DMS79 treated with DMSO at 0.1 percent for 48 hours (cell line): Measurements from ENCODE around the gene HRAS.
A peak's percentile ranks its signal among the peaks of the same experiment; 100 is the strongest.

Experiments used
- DNase-seq: peaks from one replicate; lab custom pipeline; 2025; lab: John Stamatoyannopoulos, UW

Gene HRAS

DNA sequence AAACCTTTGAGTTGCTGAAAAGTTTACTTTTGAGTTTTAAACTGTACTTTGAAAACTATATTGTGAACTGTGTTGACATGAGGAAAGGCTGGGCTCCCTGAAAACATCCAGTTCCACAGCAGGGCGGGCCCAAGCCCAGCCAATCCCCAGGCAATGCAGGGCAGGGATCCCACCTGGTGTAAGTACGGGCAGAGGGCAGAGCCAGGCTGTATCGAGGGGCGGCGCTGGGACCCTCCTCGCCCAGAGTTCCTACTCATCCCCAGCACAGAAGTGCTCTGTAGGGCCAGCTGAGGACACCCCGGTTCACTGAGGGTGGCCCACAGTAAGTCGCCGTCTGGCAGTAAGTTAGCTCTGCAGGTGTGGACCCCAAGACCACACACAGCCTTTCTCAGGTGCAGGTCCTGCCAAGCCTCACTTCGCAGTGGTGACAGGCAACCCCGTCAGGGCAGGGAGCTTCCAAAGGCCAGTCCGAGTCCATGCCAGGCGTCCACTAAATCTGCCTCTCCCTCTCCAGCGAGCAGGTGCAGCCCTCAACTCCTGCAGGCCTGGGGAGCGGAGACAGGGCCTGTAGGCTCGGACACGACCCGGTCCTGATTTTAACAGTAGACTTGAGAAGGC, 31.7 kb upstream of the HRAS start:
- no peak for DNase-seq

GRCh38 chr11:565921-566509, 30.6 kb upstream of the HRAS start:
- DNase-seq = no peak

DNA sequence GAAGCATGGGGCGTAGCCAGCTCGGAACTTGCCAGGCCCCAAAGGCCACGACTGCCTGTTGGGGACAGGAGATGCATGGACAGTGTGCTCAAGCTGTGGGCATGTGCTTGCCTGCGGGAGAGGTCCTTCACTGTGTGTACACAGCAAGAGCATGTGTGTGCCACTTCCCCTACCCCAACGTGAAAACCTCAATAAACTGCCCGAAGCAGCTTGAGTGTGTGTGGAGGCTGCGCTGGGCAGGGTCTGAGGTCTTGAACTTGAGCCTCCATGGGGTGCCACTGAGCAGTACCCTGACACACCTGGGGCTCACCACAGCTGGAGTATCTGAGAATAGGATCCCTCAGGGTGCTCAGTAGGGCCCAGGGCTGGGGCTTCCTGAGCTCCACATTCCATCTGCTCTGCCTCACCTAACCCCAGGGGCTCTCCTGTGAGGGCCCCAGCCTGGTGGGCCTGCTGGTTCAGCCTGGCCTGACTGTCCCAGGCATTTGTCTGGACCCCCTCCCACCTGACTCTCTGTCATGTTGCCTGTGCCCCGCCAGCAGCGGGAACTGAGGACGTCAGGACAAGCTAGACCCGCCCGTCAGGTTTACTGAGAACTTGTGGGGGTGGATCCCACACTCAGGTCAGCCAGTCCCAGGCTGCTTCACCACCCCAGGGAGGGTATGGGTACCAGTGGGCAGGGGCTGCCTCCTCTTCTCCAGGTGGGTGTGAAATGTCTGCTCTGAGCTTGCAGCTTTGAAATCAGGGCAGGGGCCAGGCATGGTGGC, 28.6 kb upstream of the HRAS start:
- DNase-seq = no peak

- DNase-seq = no peak
Observed at GRCh38 chr11:563066-563811, 27.9 kb upstream of the HRAS start.

GRCh38 chr11:562046-562645, 26.8 kb upstream of the HRAS start:
- no peak for DNase-seq

GRCh38 chr11:561148-562003, 26.0 kb upstream of the HRAS start:
- DNase-seq = no peak

DNA sequence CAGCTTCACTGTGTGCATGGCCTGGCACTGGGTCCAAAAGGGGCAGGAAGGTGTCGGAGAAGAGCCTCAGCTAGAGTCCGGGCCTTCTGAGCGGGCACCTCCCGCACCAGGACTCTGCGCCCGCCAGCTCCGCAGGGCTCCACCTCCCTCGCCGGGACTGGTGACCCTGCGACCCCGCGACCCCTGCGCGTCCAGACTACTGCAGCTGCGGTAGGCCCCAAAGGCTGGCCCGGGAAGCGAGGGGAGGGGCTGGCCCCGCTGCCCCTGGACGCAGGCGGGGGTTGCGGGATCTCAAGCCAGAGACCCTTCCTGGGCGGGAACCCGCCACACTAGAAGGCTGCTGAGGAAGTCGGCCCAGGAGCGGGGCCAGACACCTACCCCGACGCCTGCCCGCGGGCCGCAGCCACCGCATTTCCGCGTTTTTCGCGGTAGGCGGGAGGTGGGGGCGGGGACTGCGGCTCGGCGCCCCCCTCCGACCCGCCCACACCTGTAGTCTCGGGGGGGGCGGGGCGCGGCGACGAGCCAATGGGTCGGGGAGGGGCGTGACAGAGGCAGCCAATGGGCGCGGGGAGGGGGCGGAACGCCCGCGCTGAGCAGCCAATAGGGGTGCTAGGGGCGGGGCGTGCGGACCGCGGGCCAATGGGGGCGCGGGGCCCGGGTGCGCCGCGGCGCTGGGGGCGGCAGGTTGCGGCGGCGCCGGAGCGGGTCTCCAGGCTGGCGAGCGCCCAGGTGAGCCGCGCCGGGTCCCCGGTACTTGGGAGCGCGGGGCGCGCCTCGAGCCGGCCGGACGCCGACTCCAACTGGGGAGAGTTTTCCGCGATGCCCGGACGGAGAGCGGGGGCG, 25.1 kb upstream of the HRAS start, which contains the start of the genes LMNTD2 and RASSF7:
LMNTD2 (minus strand) TSS at position 434 of the 843 bp plus-strand sequence; CDS start at position 412, 22 bp downstream.
RASSF7 (plus strand) TSS at position 666 of the 843 bp plus-strand sequence. CDS start 799 bp downstream, outside the sequence.
- DNase-seq = peak; percentile 49

- DNase-seq = no peak
Observed at GRCh38 chr11:559712-560304, 24.4 kb upstream of the HRAS start.

GRCh38 chr11:559020-559620, 23.7 kb upstream of the HRAS start:
- no peak for DNase-seq

DNA sequence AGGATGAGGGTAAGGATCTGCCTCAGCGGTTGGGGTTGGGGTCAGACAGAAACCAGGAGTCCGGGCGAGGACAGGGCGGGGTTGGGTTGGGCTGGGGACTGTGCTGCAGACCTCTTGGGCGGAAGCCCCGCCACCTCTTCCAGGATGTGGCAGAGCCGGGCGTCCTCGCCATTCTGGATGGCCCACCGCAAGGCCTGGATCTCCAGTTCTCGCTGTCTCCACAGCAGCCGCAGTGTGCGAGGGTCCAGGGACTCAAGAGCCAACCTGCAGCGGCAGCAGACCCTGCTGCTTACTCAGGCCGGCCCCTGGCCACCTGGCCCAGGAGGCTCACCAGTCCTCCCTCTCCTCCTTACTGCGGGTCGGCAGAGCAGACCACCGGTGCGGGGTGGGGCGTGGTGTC, 23.1 kb upstream of the HRAS start:
- DNase-seq = no peak

DNA sequence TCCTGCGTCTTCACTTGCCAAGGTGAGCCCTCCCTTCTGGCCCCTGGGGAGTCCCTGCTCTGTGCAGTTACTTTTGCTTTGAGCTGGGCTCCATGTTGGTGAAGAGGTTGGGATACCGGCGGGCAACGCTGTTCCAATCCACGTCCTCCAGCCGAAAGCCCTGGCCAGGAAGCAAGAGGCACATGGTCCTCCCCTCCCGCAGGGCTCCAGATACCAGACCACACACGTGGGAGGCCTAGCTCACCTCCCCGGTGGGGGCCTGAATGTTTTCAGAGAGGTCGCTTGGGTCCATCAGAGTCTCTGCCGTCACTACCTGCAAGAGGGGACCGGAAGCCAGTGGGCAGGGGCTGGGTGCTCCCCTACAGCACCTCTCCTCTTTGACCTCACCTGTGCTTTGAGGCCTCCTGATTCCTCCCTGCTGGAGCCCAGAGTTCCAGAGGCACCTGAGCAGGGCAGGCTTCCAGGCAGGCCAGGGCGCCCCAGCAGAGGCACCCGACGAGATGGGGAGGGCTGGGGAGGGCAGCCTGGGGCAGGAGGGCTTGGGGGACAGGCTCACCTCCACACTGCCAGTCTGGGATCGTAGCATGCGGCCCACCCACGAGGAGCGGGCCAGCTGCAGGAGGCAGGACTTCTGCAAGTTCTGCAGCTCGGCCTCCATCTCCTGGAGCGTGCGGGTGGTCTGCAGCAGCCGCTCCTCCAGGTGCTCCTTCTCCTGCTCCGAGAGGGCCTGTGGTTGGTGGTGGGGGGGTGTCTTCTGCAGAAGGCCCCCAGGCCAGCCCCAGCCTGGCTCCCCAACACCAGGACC, 22.2 kb upstream of the HRAS start:
- no peak for DNase-seq

DNA sequence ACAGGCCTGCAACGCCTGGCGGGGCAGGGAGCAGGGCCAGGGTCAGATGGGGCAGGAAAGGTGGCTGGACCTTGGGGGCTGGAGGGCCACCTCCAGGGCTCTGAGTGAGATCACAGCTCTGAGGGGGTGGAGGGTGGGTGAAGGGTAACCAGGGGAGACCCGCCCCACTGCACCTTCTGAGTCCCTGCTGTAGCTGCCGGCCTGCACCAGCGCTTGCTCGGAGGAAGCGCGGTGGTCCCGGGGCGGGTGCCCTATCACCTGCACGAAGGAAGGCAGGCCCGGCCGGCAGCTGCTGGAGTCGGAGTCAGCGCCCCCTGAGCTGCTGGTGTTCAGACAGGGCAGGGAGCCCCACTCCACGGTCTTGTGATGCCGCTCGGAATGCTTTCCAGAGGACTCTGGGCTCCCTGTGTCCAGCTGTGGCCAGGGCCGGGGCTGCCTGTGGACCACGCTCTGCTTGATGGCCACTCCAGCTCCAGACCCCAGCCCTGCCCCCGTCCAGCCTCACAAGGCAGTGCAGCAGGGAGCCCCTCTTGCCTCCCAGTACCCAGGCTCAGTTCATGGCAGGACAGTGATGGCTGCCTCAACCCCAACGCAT, 21.4 kb upstream of the HRAS start:
- no peak for DNase-seq

- no peak for DNase-seq
Observed at GRCh38 chr11:555780-556661, 20.6 kb upstream of the HRAS start.

- DNase-seq = peak; percentile 40
Observed at GRCh38 chr11:555227-555779, 19.9 kb upstream of the HRAS start.

- peak; percentile 40 for DNase-seq
Observed at GRCh38 chr11:554428-555226, 19.3 kb upstream of the HRAS start.

DNA sequence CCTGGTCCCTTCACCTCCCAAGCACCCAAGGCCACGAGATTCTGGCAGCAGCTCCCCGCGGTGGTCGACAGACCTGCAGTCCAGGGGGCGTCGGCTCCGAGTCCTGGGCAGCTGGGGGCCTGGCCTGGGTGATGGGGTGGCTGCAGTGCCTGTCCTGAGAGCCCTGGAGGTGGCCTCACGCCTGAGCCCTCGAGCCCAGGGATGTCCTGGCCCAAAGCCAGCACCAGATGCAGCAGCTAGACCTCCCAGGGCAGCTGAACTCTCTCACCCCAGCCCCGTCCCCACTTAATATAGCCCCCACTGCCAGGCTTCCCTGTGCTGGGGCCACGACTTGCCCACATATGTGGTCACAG, 18.6 kb upstream of the HRAS start:
- DNase-seq = no peak
